GM12878 (cell line): ENCODE measurements around the gene SLC25A26. TPM values are rescaled to one million over a fixed set of nuclear protein-coding genes. Genes with fewer than 3 reads are reported as not detected.

Experiments
- ATAC-seq: fragments of 200-7000 bp; cut with Tn5 transposase; 3 replicates; pipeline ENCODE4 v1.9.1; 2020; ENCODE audit warnings: mild to moderate bottlenecking, moderate library complexity
- BruUV-seq: library from RNA; stranded (reverse); fragments of 400-500 nt; replicated peaks from 2 replicates; lab custom pipeline; 2021; lab: Mats Ljungman, UMichigan
- CTCF ChIA-PET: fragments of 300-600 bp; sonication (Branson Sonifier 250); formaldehyde crosslinking; extraction: SDS; loops from one replicate; lab custom pipeline; 2021; ENCODE audit warnings: inconsistent platforms; lab: Yijun Ruan, JAX
- POLR2A ChIA-PET: fragments of 350-600 bp; formaldehyde crosslinking; extraction: SDS; loops from one replicate; lab custom pipeline; 2021; ENCODE audit warnings: inconsistent platforms; lab: Charles Lee
- RAD21 ChIA-PET: fragments of 300-600 bp; sonication (Branson Sonifier 250); formaldehyde crosslinking; loops from one replicate; lab custom pipeline; 2023; ENCODE audit warnings: antibody characterized with exemption; ENCODE audit not compliant: unreplicated experiment; lab: Charles Lee
- SMC1A ChIA-PET: fragments of 300-600 bp; sonication (Branson Sonifier 250); formaldehyde crosslinking; loops from one replicate; lab custom pipeline; 2023; ENCODE audit not compliant: unreplicated experiment, uncharacterized antibody; lab: Charles Lee
- DNase-seq: peaks from one replicate; pipeline ENCODE4 v3.0.0-alpha.2; 2011; ENCODE audit warnings: low read depth, low spot score
- FAIRE-seq: peaks from 3 replicates; lab custom pipeline; 2011; peaks lifted over from hg19 to GRCh38; lab: Jason Lieb, UNC
- H2AFZ ChIP-seq: 2 replicates; pipeline ENCODE4 v1.6.0; 2011; ENCODE audit warnings: low read depth, low read length, control low read depth; ENCODE audit not compliant: control insufficient read depth
- H3K27ac ChIP-seq: 2 replicates; pipeline ENCODE4 v1.5.1; 2011; ENCODE audit warnings: control low read depth; ENCODE audit not compliant: control insufficient read depth, insufficient read depth
- H3K27me3 ChIP-seq, 2 experiments: replicated peaks in 1 of 2; 2 replicates each; pipeline versions ENCODE4 v1.6.0 to v1.6.1; 2011; ENCODE audit warnings: low read length in 1 of 2; ENCODE audit not compliant: control insufficient read depth in 2 of 2, insufficient read depth in 2 of 2
- H3K36me3 ChIP-seq, 2 experiments: 2 replicates each; pipeline ENCODE4 v1.5.1; 2011; ENCODE audit warnings: low read length in 1 of 2; ENCODE audit not compliant: control insufficient read depth in 2 of 2, insufficient read depth in 2 of 2
- H3K4me1 ChIP-seq: 2 replicates; pipeline ENCODE4 v1.6.1; 2011; ENCODE audit warnings: mild to moderate bottlenecking, low read length, moderate library complexity, mixed read lengths; ENCODE audit not compliant: control insufficient read depth, insufficient read depth
- H3K4me2 ChIP-seq: 2 replicates; pipeline ENCODE4 v1.6.0; 2011; ENCODE audit warnings: control low read depth; ENCODE audit not compliant: control insufficient read depth, insufficient read depth
- H3K4me3 ChIP-seq: fragments of 200-600 bp; sonication (generic); 2 replicates; pipeline ENCODE4 v1.5.1; 2016
- H3K79me2 ChIP-seq: 2 replicates; pipeline ENCODE4 v1.6.0; 2011; ENCODE audit warnings: low read length; ENCODE audit not compliant: control insufficient read depth, insufficient read depth
- H3K9ac ChIP-seq: 2 replicates; pipeline ENCODE4 v1.8.0; 2011; ENCODE audit warnings: low read length, control low read depth, mixed read lengths; ENCODE audit not compliant: control insufficient read depth, insufficient read depth
- H3K9me3 ChIP-seq: replicated peaks from 3 replicates; pipeline ENCODE4 v1.5.1; 2011; ENCODE audit warnings: mild to moderate bottlenecking, low read length; ENCODE audit not compliant: control insufficient read depth, insufficient read depth
- H4K20me1 ChIP-seq: 2 replicates; pipeline ENCODE4 v1.6.0; 2011; ENCODE audit not compliant: control insufficient read depth, insufficient read depth
- CREB1 ChIP-seq: IDR thresholded peaks from 2 replicates; pipeline ENCODE4 v1.6.1; 2012; ENCODE audit warnings: low read depth, mild to moderate bottlenecking, inconsistent platforms
- EED ChIP-seq: sonication (generic); IDR thresholded peaks from 2 replicates; pipeline ENCODE4 v1.6.1; 2016; ENCODE audit warnings: antibody characterized with exemption, low read depth
- KAT2A ChIP-seq: conservative IDR thresholded peaks from 2 replicates; pipeline ENCODE4 v1.6.1; 2011; ENCODE audit warnings: low read depth, low read length; ENCODE audit not compliant: control insufficient read depth
- KLF5 ChIP-seq: fragments of 450-650 bp; IDR thresholded peaks from 2 replicates; pipeline ENCODE4 v1.6.1; 2014; ENCODE audit warnings: mild to moderate bottlenecking; ENCODE audit not compliant: partially characterized antibody
- NFIC ChIP-seq: IDR thresholded peaks from 2 replicates; pipeline ENCODE4 v1.6.1; 2012; ENCODE audit warnings: low read depth, mild to moderate bottlenecking, inconsistent platforms, low read length, moderate library complexity
- NFXL1 ChIP-seq: fragments of 450-650 bp; IDR thresholded peaks from 2 replicates; pipeline ENCODE4 v1.6.1; 2017; ENCODE audit warnings: antibody characterized with exemption, mild to moderate bottlenecking, borderline replicate concordance
- PBX3 ChIP-seq: IDR thresholded peaks from 2 replicates; pipeline ENCODE4 v1.6.1; 2011; ENCODE audit warnings: mild to moderate bottlenecking, low read depth, low read length, moderate library complexity; ENCODE audit not compliant: insufficient replicate concordance
- SKIL ChIP-seq: fragments of 450-650 bp; IDR thresholded peaks from 2 replicates; pipeline ENCODE4 v1.6.1; 2017; ENCODE audit warnings: mild to moderate bottlenecking, low read depth, inconsistent platforms; ENCODE audit not compliant: poor library complexity, severe bottlenecking
- SRF ChIP-seq, 2 experiments: IDR thresholded peaks; 2 replicates each; pipeline ENCODE4 v1.6.1; 2011; ENCODE audit warnings: low read depth in 2 of 2, low read length in 2 of 2, mild to moderate bottlenecking in 1 of 2, moderate library complexity in 1 of 2
- USF1 ChIP-seq: IDR thresholded peaks from 2 replicates; pipeline ENCODE4 v1.6.1; 2011; ENCODE audit warnings: borderline replicate concordance, low read depth, mild to moderate bottlenecking, moderate library complexity, mixed read lengths, low read length; ENCODE audit not compliant: insufficient read depth; ENCODE audit errors: extremely low read length
- ZNF217 ChIP-seq: fragments of 450-650 bp; IDR thresholded peaks from 2 replicates; pipeline ENCODE4 v1.6.1; 2017; ENCODE audit warnings: antibody characterized with exemption, mild to moderate bottlenecking
- WGBS: methylation state at CpG from one replicate; pipeline ENCODE4 v1.1.6; 2016; ENCODE audit warnings: low lambda C conversion rate; ENCODE audit not compliant: insufficient replicate concordance, insufficient coverage; ENCODE audit errors: missing lambda C conversion rate; 5-methylcytosine and 5-hydroxymethylcytosine counted together
- in situ Hi-C: fragments of 300-500 bp; cut with MboI; formaldehyde crosslinking; loops from 9 replicates; pipeline ENCODE4 v1.14.3; 2018; ENCODE audit warnings: mixed read lengths
- intact Hi-C: fragments of 100-400 bp; cut with micrococcal nuclease; formaldehyde crosslinking; loops from one replicate; pipeline ENCODE4 v1.14.2; 2022; ENCODE audit not compliant: unreplicated experiment
- polyA plus RNA-seq, 11 experiments: library from polyadenylated mRNA; depleted of rRNA in 4 of 11; unstranded in 6 of 11; stranded (reverse) in 5 of 11; fragments of >200 nt; fragmentation: Nextera tagmentation in 4 of 11; fragmentation: Illumina TruSeq in 1 of 11; extraction: Ambion mirVana in 4 of 11; extraction: Trizol in 1 of 11; gene quantifications; 1 replicate in 1 of 11; 2 replicates in 10 of 11; pipeline versions ENCODE4 v1.2.1 to v1.2.3, GENCODE V29; 2011 to 2016; ENCODE audit warnings: inconsistent platforms in 2 of 11, missing spikeins in 2 of 11, low read depth in 1 of 11
- total RNA-seq, 4 experiments: library from RNA; depleted of rRNA in 3 of 4; stranded (reverse); fragments of >200 nt in 3 of 4; fragmentation: Illumina TruSeq in 1 of 4; extraction: Trizol in 1 of 4; gene quantifications; 2 replicates each; pipeline versions ENCODE4 v1.2.1 to v1.2.3, GENCODE V29; 2013 to 2021

SLC25A26 gene
- total and polyA plus RNA-seq, 10 of the 15 experiments (the other 5 are each of a cell fraction or from before 2014, with no cell fraction given): 14.6 to 49.7 (median 24.9) TPM

GRCh38 chr3:66211779-66212178 is 9.0 kb upstream of the SLC25A26 start (continued):
- TF ChIP-seq USF1 (no peak), SRF (IDR thresholded peaks at IDR 0.05; ENCODE audit: low read depth in 2 of 2, low read length in 2 of 2) (no peak), SKIL (no peak)

GRCh38 chr3:66215106-66215505 is 5.7 kb upstream of the SLC25A26 start:
- DNase-seq (no peak), ATAC-seq (no peak), FAIRE-seq (no peak)
- BruUV-seq: no TSS peak
- Histone ChIP-seq H3K9ac (no peak overlapping the region), H3K4me2 (no peak overlapping the region), H4K20me1 (no peaks in the 10 kb centered on the region), H3K4me3 (no peak overlapping the region), H2AFZ (no peak overlapping the region), H3K27ac (no peak overlapping the region), H3K9me3 (no peaks in the 10 kb centered on the region), H3K27me3 (no peaks in the 10 kb centered on the region; a peak in 1 of 4 replicates), H3K79me2 (no peaks in the 10 kb centered on the region), H3K4me1 (no peaks in the 10 kb centered on the region), H3K36me3 (no peaks in the 10 kb centered on the region)
- ChIA-PET CTCF (no interaction called here), SMC1A (no interaction called here), RAD21 (no interaction called here), POLR2A (no interaction called here)
- TF ChIP-seq NFXL1 (no peak), USF1 (no peak), NFIC (no peak), SKIL (no peak), KAT2A (no peak), PBX3 (no peak), EED (no peak), CREB1 (no peak), ZNF217 (no peak), KLF5 (no peak), SRF (IDR thresholded peaks at IDR 0.05; ENCODE audit: low read depth in 2 of 2, low read length in 2 of 2) (no peak)
- intact Hi-C loops (no loop called here), in situ Hi-C loops (no loop called here)
- WGBS: 76% methylated on average over 2 of the region's 2 CpGs
